ENCODE results near the gene WT1. TPM values are rescaled to one million over a fixed set of nuclear protein-coding genes. Genes with fewer than 3 reads are reported as not detected.

Gene WT1
- total RNA-seq, 4 donors from 2014 or later, result not detected

DNA sequence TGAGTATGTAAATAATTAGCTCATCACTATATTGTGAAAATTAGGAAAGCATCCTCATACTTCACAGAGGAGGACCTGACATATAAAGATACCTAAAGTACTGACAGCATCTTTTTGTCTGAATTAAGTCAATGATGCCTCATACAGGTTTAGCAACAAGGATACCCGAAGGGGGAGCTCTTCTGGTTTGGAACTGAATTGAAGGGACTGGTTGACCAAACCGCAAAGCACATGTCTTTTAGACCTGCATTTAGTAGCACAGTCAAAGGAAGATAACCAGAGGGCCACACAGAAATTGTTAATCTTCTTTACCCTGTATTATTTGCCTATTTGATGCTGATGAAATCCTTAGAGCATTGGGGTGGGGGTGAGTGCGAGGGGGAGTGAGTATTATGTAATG lies 12.9 kb upstream of the WT1 start:
- DNase-seq (ENCODE audit: low spot score in 2 of 2), result no peak
- Histone ChIP-seq H3K4me1 (no peaks in the 10 kb centered on the region), H3K9me3 (no peaks in the 10 kb centered on the region), H3K27ac (no peak overlapping the region), H3K4me3 (no peak overlapping the region), H3K27me3 (peaks cover 21% of the 10 kb centered on the region), H3K36me3 (no peaks in the 10 kb centered on the region)
- TF ChIP-seq POLR2AphosphoS5 (IDR thresholded peaks at IDR 0.05) (no peak), CTCF (IDR thresholded peaks at IDR 0.05) (no peak), POLR2A (IDR thresholded peaks at IDR 0.05) (no peak), EP300 (IDR thresholded peaks at IDR 0.05) (no peak)
- WGBS, result 39% methylated on average over 3 of the region's 3 CpGs

- TF ChIP-seq CTCF (IDR thresholded peaks at IDR 0.05) (no peak), POLR2AphosphoS5 (IDR thresholded peaks at IDR 0.05) (no peak), EP300 (IDR thresholded peaks at IDR 0.05) (no peak), POLR2A (IDR thresholded peaks at IDR 0.05) (no peak)
- Histone ChIP-seq H3K9me3 (no peaks in the 10 kb centered on the region), H3K36me3 (no peaks in the 10 kb centered on the region), H3K27me3 (peaks cover 31% of the 10 kb centered on the region), H3K27ac (no peak overlapping the region), H3K4me3 (no peak overlapping the region), H3K4me1 (no peaks in the 10 kb centered on the region)
- WGBS, result 47% methylated on average over 2 of the region's 2 CpGs
- DNase-seq (ENCODE audit: low spot score in 2 of 2), result no peak
These were observed 11.9 kb upstream of the WT1 start for GRCh38 chr11:32447252-32447651.

GRCh38 chr11:32446227-32446626 lies 10.9 kb upstream of the WT1 start:
- peaks cover 36% of the 10 kb centered on the region for H3K27me3 ChIP-seq
- H3K4me1 ChIP-seq, result no peaks in the 10 kb centered on the region
- H3K4me3 ChIP-seq, result no peak overlapping the region
- TF ChIP-seq POLR2AphosphoS5 (IDR thresholded peaks at IDR 0.05) (no peak), CTCF (IDR thresholded peaks at IDR 0.05) (no peak), EP300 (IDR thresholded peaks at IDR 0.05) (no peak), POLR2A (IDR thresholded peaks at IDR 0.05) (no peak)
- H3K36me3 ChIP-seq, result no peaks in the 10 kb centered on the region
- no peaks in the 10 kb centered on the region for H3K9me3 ChIP-seq
- DNase-seq (ENCODE audit: low spot score in 2 of 2), result no peak
- no peak overlapping the region for H3K27ac ChIP-seq
- WGBS, result 54% methylated on average over 6 of the region's 6 CpGs

DNA sequence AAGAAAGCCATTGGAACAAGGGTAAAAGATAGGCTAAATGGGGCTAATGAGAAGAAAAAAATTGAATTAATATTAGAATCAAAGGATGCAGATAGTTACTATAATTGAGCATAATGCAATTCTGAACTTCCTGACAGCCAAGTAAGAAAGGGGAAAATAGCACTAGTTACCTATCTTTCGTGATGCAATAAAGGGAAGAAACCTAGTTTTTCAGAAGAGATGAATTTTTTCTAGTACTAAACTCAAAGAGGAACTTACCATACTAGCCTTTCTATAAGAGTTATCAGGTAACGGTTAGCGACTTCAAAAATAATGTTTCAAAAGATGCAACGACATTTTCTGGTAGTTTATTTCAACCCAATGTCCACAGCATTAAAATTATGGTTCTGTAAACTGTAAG lies 8.8 kb upstream of the WT1 start:
- H3K36me3 ChIP-seq, result no peaks in the 10 kb centered on the region

DNA sequence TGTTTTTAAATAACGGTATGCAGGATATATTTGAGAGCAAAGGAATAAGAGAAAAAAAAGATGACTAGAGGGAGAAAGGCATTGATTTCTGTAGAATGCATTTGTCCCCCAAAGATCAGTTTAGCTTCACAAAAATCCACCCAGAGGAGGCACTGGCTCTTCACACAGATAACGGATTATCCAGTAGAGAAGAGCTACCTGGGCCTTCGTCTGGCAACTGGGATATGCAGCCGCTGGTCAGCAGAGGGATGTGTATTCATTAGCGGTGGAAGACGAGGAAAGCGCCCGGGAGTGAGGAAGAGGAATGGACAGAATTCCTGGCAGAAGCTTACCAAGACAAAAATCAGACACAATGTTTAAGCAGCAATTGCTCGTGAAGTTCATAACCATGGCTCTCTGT lies 5.6 kb upstream of the WT1 start:
- no peak for DNase-seq (ENCODE audit: low spot score in 2 of 2)
- Histone ChIP-seq H3K4me1 (peaks cover 31% of the 10 kb centered on the region), H3K36me3 (no peaks in the 10 kb centered on the region), H3K4me3 (no peak overlapping the region), H3K9me3 (no peaks in the 10 kb centered on the region), H3K27me3 (peaks cover 84% of the 10 kb centered on the region), H3K27ac (no peak overlapping the region)
- no peak for TF ChIP-seq POLR2A (IDR thresholded peaks at IDR 0.05)
- TF ChIP-seq CTCF (IDR thresholded peaks at IDR 0.05), result no peak
- TF ChIP-seq POLR2AphosphoS5 (IDR thresholded peaks at IDR 0.05), result no peak
- TF ChIP-seq EP300 (IDR thresholded peaks at IDR 0.05), result no peak
- WGBS, result 30% methylated on average over 9 of the region's 9 CpGs

More for the DNA sequence above, 8.8 kb upstream of the WT1 start:
- WGBS, result 76% methylated on average over 4 of the region's 4 CpGs
- peaks cover 3% of the 10 kb centered on the region for H3K4me1 ChIP-seq
- TF ChIP-seq CTCF (IDR thresholded peaks at IDR 0.05) (no peak), POLR2AphosphoS5 (IDR thresholded peaks at IDR 0.05) (no peak), EP300 (IDR thresholded peaks at IDR 0.05) (no peak), POLR2A (IDR thresholded peaks at IDR 0.05) (no peak)
- H3K27me3 ChIP-seq, result peaks cover 52% of the 10 kb centered on the region
- no peak overlapping the region for H3K4me3 ChIP-seq
- H3K27ac ChIP-seq, result no peak overlapping the region
- no peaks in the 10 kb centered on the region for H3K9me3 ChIP-seq
- DNase-seq (ENCODE audit: low spot score in 2 of 2), result no peak
